HCT116 (cell line): ENCODE data around the gene CXCR4. TPM values are rescaled to one million over a fixed set of nuclear protein-coding genes. Genes with fewer than 3 reads are reported as not detected.

ENCODE experiments used
- ATAC-seq: fragments of 200-7000 bp; cut with Tn5 transposase; 2 replicates; pipeline ENCODE4 v1.9.1; 2020; ENCODE audit warnings: mild to moderate bottlenecking, moderate library complexity
- BruUV-seq: library from RNA; stranded (reverse); fragments of 400-500 nt; replicated peaks from 2 replicates; lab custom pipeline; 2021; lab: Mats Ljungman, UMichigan
- CTCF ChIA-PET: fragments of 300-600 bp; sonication (Branson Sonifier 250); formaldehyde crosslinking; loops from one replicate; lab custom pipeline; 2021; ENCODE audit warnings: antibody characterized with exemption; lab: Charles Lee
- POLR2A ChIA-PET: fragments of 300-600, 350-600 bp; sonication (Branson Sonifier 250); formaldehyde crosslinking; loops from one replicate; lab custom pipeline; 2021; ENCODE audit warnings: antibody characterized with exemption; lab: Charles Lee
- RAD21 ChIA-PET, 2 experiments: fragments of 300-600 bp; sonication (Branson Sonifier 250); formaldehyde crosslinking; loops; one replicate each; lab custom pipeline; 2023; ENCODE audit warnings: low total read pairs in 2 of 2; ENCODE audit not compliant: uncharacterized antibody in 2 of 2, unreplicated experiment in 2 of 2, low non-redundant PET in 1 of 2; lab: Charles Lee
- DNase-seq: peaks from one replicate; pipeline ENCODE4 v3.0.0-alpha.2; 2010; ENCODE audit warnings: low read depth, low spot score
- H2AFZ ChIP-seq: fragments of 200-600 bp; shearing (Covaris generic), sonication (generic); 2 replicates; pipeline ENCODE4 v1.6.1; 2017; ENCODE audit warnings: low read depth, mixed run types, mixed read lengths, antibody characterized with exemption, low read length; ENCODE audit not compliant: poor library complexity, severe bottlenecking
- H3K27ac ChIP-seq: 2 replicates; pipeline ENCODE4 v1.5.1; 2012; ENCODE audit warnings: low read depth, low read length
- H3K27me3 ChIP-seq: fragments of 200-600 bp; sonication (generic); 2 replicates; pipeline ENCODE4 v1.6.1; 2016; ENCODE audit warnings: mixed run types, low read length, mixed read lengths; ENCODE audit not compliant: insufficient read depth
- H3K36me3 ChIP-seq, 2 experiments: fragments of 200-500 bp in 1 of 2; fragments of 200-600 bp in 1 of 2; sonication (Bioruptor generic) in 1 of 2; sonication (generic) in 1 of 2; 2 replicates each; pipeline versions ENCODE4 v1.5.1 to v1.6.1; 2014 to 2016; ENCODE audit warnings: low read length in 2 of 2, inconsistent platforms in 1 of 2, mixed read lengths in 1 of 2, mixed run types in 1 of 2; ENCODE audit not compliant: insufficient read depth in 2 of 2, control insufficient read depth in 1 of 2
- H3K4me1 ChIP-seq, 2 experiments: fragments of 200-600 bp in 1 of 2; sonication (generic) in 1 of 2; 2 replicates each; pipeline versions ENCODE4 v1.5.1 to v1.6.1; 2012 to 2017; ENCODE audit warnings: low read length in 2 of 2, inconsistent platforms in 1 of 2, mild to moderate bottlenecking in 1 of 2, mixed read lengths in 1 of 2, mixed run types in 1 of 2, moderate library complexity in 1 of 2; ENCODE audit not compliant: insufficient read depth in 2 of 2, control insufficient read depth in 1 of 2
- H3K4me2 ChIP-seq: fragments of 200-600 bp; sonication (generic); 2 replicates; pipeline ENCODE4 v1.6.1; 2017; ENCODE audit warnings: mixed run types, low read length, mixed read lengths
- H3K4me3 ChIP-seq, 2 experiments: fragments of 200-600 bp in 1 of 2; sonication (generic) in 1 of 2; replicated peaks in 1 of 2; 2 replicates each; pipeline ENCODE4 v1.5.1; 2011 to 2016; ENCODE audit warnings: low read length in 2 of 2, control low read depth in 1 of 2, low read depth in 1 of 2, mild to moderate bottlenecking in 1 of 2, mixed read lengths in 1 of 2, mixed run types in 1 of 2
- H3K79me2 ChIP-seq: fragments of 200-600 bp; sonication (generic); 2 replicates; pipeline ENCODE4 v1.6.1; 2017; ENCODE audit warnings: mild to moderate bottlenecking, mixed run types, low read length, moderate library complexity, mixed read lengths; ENCODE audit not compliant: insufficient read depth
- H3K9ac ChIP-seq: fragments of 200-600 bp; sonication (generic); 2 replicates; pipeline ENCODE4 v1.6.1; 2016; ENCODE audit warnings: low read length, mixed read lengths
- H3K9me2 ChIP-seq: fragments of 200-600 bp; sonication (generic), shearing (Covaris generic); 2 replicates; pipeline ENCODE4 v1.6.1; 2017; ENCODE audit warnings: mixed run types, mild to moderate bottlenecking, moderate library complexity; ENCODE audit not compliant: insufficient read depth
- H3K9me3 ChIP-seq, 2 experiments: fragments of 200-500 bp in 1 of 2; fragments of 200-600 bp in 1 of 2; sonication (Bioruptor generic) in 1 of 2; sonication (generic) in 1 of 2; 2 replicates each; pipeline ENCODE4 v1.6.1; 2014 to 2017; ENCODE audit warnings: low read length in 2 of 2, mixed read lengths in 2 of 2, inconsistent platforms in 1 of 2, low read depth in 1 of 2, mild to moderate bottlenecking in 1 of 2, mixed run types in 1 of 2, moderate library complexity in 1 of 2; ENCODE audit not compliant: control insufficient read depth in 1 of 2, insufficient read depth in 1 of 2
- H4K20me1 ChIP-seq: fragments of 200-600 bp; sonication (generic), shearing (Covaris generic); 2 replicates; pipeline ENCODE4 v1.6.1; 2017; ENCODE audit warnings: mixed run types, mild to moderate bottlenecking, moderate library complexity; ENCODE audit not compliant: insufficient read depth
- ELF1 ChIP-seq: IDR thresholded peaks from 2 replicates; pipeline ENCODE4 v1.6.1; 2012; ENCODE audit warnings: low read depth, borderline replicate concordance
- EZH2 ChIP-seq: fragments of 200-600 bp; sonication (generic); IDR thresholded peaks from 2 replicates; pipeline ENCODE4 v1.6.1; 2017; ENCODE audit warnings: antibody characterized with exemption, mixed run types
- EZH2phosphoT487 ChIP-seq: fragments of 200-600 bp; IDR thresholded peaks from 2 replicates; pipeline ENCODE4 v1.6.1; 2018; ENCODE audit warnings: antibody characterized with exemption, borderline replicate concordance
- FOSL1 ChIP-seq: IDR thresholded peaks from 2 replicates; pipeline ENCODE4 v1.6.1; 2012; ENCODE audit warnings: low read depth
- POLR2AphosphoS5 ChIP-seq: IDR thresholded peaks from 2 replicates; pipeline ENCODE4 v1.6.1; 2011; ENCODE audit warnings: mild to moderate bottlenecking, low read depth, low read length, moderate library complexity
- SIN3A ChIP-seq: IDR thresholded peaks from 2 replicates; pipeline ENCODE4 v1.6.1; 2012; ENCODE audit warnings: low read depth
- SRF ChIP-seq: IDR thresholded peaks from 2 replicates; pipeline ENCODE4 v1.6.1; 2012; ENCODE audit warnings: low read depth
- YY1 ChIP-seq: IDR thresholded peaks from 2 replicates; pipeline ENCODE4 v1.6.1; 2011; ENCODE audit warnings: low read length, low read depth, moderate library complexity, mild to moderate bottlenecking; ENCODE audit not compliant: insufficient replicate concordance; ENCODE audit errors: extremely low read depth
- ZFX ChIP-seq: fragments of 450-650 bp; IDR thresholded peaks from 2 replicates; pipeline ENCODE4 v1.6.1; 2017
- ZNF274 ChIP-seq: fragments of 200-500 bp; sonication (Bioruptor generic); IDR thresholded peaks from 2 replicates; pipeline ENCODE4 v1.6.1; 2014; ENCODE audit warnings: mild to moderate bottlenecking, low read depth, low read length, inconsistent platforms
- intact Hi-C: fragments of 100-400 bp; cut with micrococcal nuclease; formaldehyde crosslinking; loops from 2 replicates; pipeline ENCODE4 v1.10.0; 2022
- total RNA-seq: library from RNA; stranded (reverse); gene quantifications from one replicate; pipeline ENCODE4 v1.2.1, GENCODE V29; 2021; ENCODE audit not compliant: unreplicated experiment
- TF ChIP-seq, protein P1 (sequence below): IDR thresholded peaks from 2 replicates; pipeline ENCODE4 v1.6.1; 2012; ENCODE audit warnings: low read depth
- TF ChIP-seq, protein P2 (sequence below): IDR thresholded peaks from 2 replicates; pipeline ENCODE4 v1.6.1; 2012

Gene CXCR4
- total RNA-seq, 1 experiment from 2014 or later: 1.3 TPM

- H4K20me1 ChIP-seq: no peaks in the 10 kb centered on the region
- H2AFZ ChIP-seq: no peak overlapping the region
- H3K4me1 ChIP-seq: peaks cover 10 to 20% of the 10 kb centered on the region in 2 experiments; a peak in 3 of 4 replicates
- TF ChIP-seq, protein P1, sequence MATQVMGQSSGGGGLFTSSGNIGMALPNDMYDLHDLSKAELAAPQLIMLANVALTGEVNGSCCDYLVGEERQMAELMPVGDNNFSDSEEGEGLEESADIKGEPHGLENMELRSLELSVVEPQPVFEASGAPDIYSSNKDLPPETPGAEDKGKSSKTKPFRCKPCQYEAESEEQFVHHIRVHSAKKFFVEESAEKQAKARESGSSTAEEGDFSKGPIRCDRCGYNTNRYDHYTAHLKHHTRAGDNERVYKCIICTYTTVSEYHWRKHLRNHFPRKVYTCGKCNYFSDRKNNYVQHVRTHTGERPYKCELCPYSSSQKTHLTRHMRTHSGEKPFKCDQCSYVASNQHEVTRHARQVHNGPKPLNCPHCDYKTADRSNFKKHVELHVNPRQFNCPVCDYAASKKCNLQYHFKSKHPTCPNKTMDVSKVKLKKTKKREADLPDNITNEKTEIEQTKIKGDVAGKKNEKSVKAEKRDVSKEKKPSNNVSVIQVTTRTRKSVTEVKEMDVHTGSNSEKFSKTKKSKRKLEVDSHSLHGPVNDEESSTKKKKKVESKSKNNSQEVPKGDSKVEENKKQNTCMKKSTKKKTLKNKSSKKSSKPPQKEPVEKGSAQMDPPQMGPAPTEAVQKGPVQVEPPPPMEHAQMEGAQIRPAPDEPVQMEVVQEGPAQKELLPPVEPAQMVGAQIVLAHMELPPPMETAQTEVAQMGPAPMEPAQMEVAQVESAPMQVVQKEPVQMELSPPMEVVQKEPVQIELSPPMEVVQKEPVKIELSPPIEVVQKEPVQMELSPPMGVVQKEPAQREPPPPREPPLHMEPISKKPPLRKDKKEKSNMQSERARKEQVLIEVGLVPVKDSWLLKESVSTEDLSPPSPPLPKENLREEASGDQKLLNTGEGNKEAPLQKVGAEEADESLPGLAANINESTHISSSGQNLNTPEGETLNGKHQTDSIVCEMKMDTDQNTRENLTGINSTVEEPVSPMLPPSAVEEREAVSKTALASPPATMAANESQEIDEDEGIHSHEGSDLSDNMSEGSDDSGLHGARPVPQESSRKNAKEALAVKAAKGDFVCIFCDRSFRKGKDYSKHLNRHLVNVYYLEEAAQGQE: no peak
- TF ChIP-seq SIN3A: no peak
- TF ChIP-seq EZH2phosphoT487: no peak
- TF ChIP-seq EZH2: no peak
- TF ChIP-seq FOSL1: no peak
- no peak for TF ChIP-seq POLR2AphosphoS5
- no peak for TF ChIP-seq SRF
- TF ChIP-seq ZNF274: no peak
- TF ChIP-seq, protein P2, sequence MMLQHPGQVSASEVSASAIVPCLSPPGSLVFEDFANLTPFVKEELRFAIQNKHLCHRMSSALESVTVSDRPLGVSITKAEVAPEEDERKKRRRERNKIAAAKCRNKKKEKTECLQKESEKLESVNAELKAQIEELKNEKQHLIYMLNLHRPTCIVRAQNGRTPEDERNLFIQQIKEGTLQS: no peak
- TF ChIP-seq ZFX: no peak
- no peak for TF ChIP-seq YY1
- TF ChIP-seq ELF1: no peak
- H3K79me2 ChIP-seq: no peaks in the 10 kb centered on the region
- CTCF ChIA-PET: no interaction called here
- H3K4me2 ChIP-seq: no peak overlapping the region
- BruUV-seq: no TSS peak
- H3K36me3 ChIP-seq: no peaks in the 10 kb centered on the region
- H3K27me3 ChIP-seq: peaks cover 67% of the 10 kb centered on the region
- H3K9ac ChIP-seq: no peak overlapping the region
- intact Hi-C loops: loop anchor here (10.0 kb wide), 1 partner anchor 198 kb away; no protein-coding TSS in a partner anchor
- H3K9me3 ChIP-seq: no peaks in the 10 kb centered on the region
- POLR2A ChIA-PET: no interaction called here
- DNase-seq: no peak
- ATAC-seq: no peak
- no peaks in the 10 kb centered on the region for H3K9me2 ChIP-seq
- H3K27ac ChIP-seq: no peak overlapping the region
- H3K4me3 ChIP-seq: no peak overlapping the region
- RAD21 ChIA-PET: no interaction called here
Measured at GRCh38 chr2:136112317-136113208, 5.4 kb downstream of the CXCR4 start.
